Activated naive CD8-positive, alpha-beta T cell treated with anti-CD3 and anti-CD28 coated beads, Interleukin-2, amount 10 ng/mL, durations not matched to agents 7 days and 5 days (primary cell): ENCODE data around the gene CAPN2. TPM values are rescaled to one million over a fixed set of nuclear protein-coding genes. Genes with fewer than 3 reads are reported as not detected.
A peak's percentile ranks its signal among the peaks of the same experiment; 100 is the strongest.

Experiments
- ATAC-seq: fragments of 150-1000 bp; cut with Tn5 transposase; one replicate; pipeline ENCODE4 v1.10.0; 2021; ENCODE audit warnings: low read depth, moderate library complexity
- POLR2A ChIA-PET: fragments of 350-600 bp; sonication (Branson Sonifier 250); formaldehyde crosslinking; loops from one replicate; lab custom pipeline; 2021; ENCODE audit warnings: antibody characterized with exemption; lab: Charles Lee
- DNase-seq: peaks from one replicate; pipeline ENCODE4 v3.0.0; 2021
- H3K27ac Mint-ChIP-seq: one replicate; pipeline ENCODE4 v1.8.0; 2022; ENCODE audit warnings: mild to moderate bottlenecking, mixed read lengths
- H3K27me3 Mint-ChIP-seq: one replicate; pipeline ENCODE4 v1.8.0; 2022; ENCODE audit warnings: mild to moderate bottlenecking, moderate library complexity, mixed read lengths
- H3K36me3 Mint-ChIP-seq: one replicate; pipeline ENCODE4 v1.8.0; 2021; ENCODE audit warnings: mild to moderate bottlenecking, mixed read lengths
- H3K4me1 Mint-ChIP-seq: one replicate; pipeline ENCODE4 v1.8.0; 2021; ENCODE audit warnings: mixed read lengths
- H3K4me3 Mint-ChIP-seq: one replicate; pipeline ENCODE4 v1.8.0; 2022; ENCODE audit warnings: mild to moderate bottlenecking, moderate library complexity, mixed read lengths
- H3K9me3 Mint-ChIP-seq: one replicate; pipeline ENCODE4 v1.8.0; 2021; ENCODE audit warnings: mixed read lengths
- total RNA-seq, 2 experiments: library from RNA; stranded (reverse); gene quantifications; one replicate each; pipeline ENCODE4 v1.2.3, GENCODE V29; 2021

The CAPN2 gene
- total RNA-seq, 2 experiments from 2014 or later = 169 to 177 TPM

- no peaks in the 10 kb centered on the region for H3K27me3 Mint-ChIP-seq
These were observed 3.3 kb downstream of the CAPN2 start for GRCh38 chr1:223715604-223716172.

DNA sequence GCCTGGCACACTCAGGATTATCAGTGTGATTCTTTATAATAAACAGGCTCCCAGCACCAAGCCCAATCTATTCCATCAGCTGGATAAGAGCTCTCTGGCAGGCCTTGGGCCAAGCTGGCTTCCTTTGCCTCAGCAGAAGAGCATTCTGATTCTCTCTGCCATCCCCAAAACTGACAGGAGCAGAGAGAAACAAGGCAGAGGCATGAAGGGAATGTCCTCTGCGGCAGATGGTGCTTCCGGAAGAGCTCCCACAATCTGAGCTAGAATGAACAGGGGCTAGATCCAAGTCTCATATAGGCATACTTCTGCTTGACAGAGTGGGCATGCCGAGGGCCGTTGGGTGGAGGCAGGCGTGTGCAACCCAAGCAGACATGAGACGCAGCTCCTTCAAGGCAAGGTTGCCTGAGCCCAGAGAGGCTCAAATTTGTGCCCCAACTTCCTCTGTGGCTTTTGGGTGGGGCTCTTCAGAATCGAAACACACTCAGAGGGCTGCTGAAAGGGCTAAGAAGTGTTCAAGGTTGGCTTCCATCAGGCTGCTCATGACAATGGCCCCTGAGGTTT lies 4.0 kb downstream of the CAPN2 start:
- no peaks in the 10 kb centered on the region for H3K27me3 Mint-ChIP-seq
- ATAC-seq (peak; percentile 75), DNase-seq (peak; percentile 61)
- H3K27ac Mint-ChIP-seq = peak overlapping the region; percentile 98
- H3K4me3 Mint-ChIP-seq = peak overlapping the region; percentile 85
- POLR2A ChIA-PET = interaction anchor here (0.8 to 2.7 kb wide), 6 partner anchors 9 to 129 kb away, joined by 3 to 29 read pairs (median 9); partner anchors contain the start of gene TP53BP2
- peaks cover 33% of the 10 kb centered on the region for H3K36me3 Mint-ChIP-seq
- no peaks in the 10 kb centered on the region for H3K9me3 Mint-ChIP-seq
- H3K4me1 Mint-ChIP-seq = peaks cover 64% of the 10 kb centered on the region

More at GRCh38 chr1:223715604-223716172, 3.3 kb downstream of the CAPN2 start:
- peak overlapping the region; percentile 98 for H3K27ac Mint-ChIP-seq
- no peak for ATAC-seq
- peak overlapping the region; percentile 85 for H3K4me3 Mint-ChIP-seq
- peaks cover 66% of the 10 kb centered on the region for H3K4me1 Mint-ChIP-seq
- DNase-seq = no peak
- peaks cover 28% of the 10 kb centered on the region for H3K36me3 Mint-ChIP-seq
- POLR2A ChIA-PET = interaction anchor here (0.8 to 2.7 kb wide), 4 partner anchors 10 to 130 kb away, joined by 3 to 29 read pairs (median 9); partner anchors contain the start of gene TP53BP2
- H3K9me3 Mint-ChIP-seq = no peaks in the 10 kb centered on the region

- no peaks in the 10 kb centered on the region for H3K9me3 Mint-ChIP-seq
- peak overlapping the region; percentile 85 for H3K4me3 Mint-ChIP-seq
- POLR2A ChIA-PET = interaction anchor here (1.0 to 2.7 kb wide), 5 partner anchors 8 to 128 kb away, joined by 4 to 29 read pairs (median 13); partner anchors contain the start of gene TP53BP2
- H3K27ac Mint-ChIP-seq = peak overlapping the region; percentile 98
- no peak for ATAC-seq
- H3K36me3 Mint-ChIP-seq = peaks cover 38% of the 10 kb centered on the region
- H3K27me3 Mint-ChIP-seq = no peaks in the 10 kb centered on the region
- DNase-seq = no peak
- H3K4me1 Mint-ChIP-seq = peaks cover 63% of the 10 kb centered on the region
These were observed 4.8 kb downstream of the CAPN2 start for GRCh38 chr1:223717123-223717522.

DNA sequence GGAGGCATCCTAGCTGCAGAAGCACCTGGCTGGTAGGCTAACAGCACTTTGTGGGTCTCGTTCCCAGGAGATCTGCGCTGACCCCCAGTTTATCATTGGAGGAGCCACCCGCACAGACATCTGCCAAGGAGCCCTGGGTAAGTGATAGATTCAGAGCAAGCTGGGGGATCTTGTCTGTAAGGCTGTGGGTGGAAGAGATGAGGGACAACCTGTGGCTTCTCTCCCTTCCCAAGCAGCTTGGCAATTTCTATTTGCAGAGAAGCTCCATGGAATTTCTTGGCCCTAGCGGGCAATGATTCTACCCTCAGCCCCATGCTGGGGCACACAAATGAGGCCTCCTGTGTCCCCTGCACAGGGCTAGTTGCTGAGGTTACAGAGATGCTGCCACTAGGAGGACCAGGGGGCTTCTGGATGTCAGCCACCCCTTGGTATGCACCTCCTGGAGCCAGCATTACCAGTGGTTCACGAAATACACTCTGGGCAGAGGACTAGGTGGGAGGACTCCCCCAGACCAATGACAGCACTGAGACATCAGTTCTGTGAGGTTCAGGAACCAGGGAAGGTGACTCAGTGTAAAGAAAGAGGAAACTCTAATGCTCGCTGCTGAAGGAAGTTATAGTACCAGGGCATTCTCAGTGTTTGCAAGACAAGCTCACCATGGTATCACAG lies 5.5 kb downstream of the CAPN2 start:
- no peaks in the 10 kb centered on the region for H3K9me3 Mint-ChIP-seq
- peak overlapping the region; percentile 85 for H3K4me3 Mint-ChIP-seq
- H3K27ac Mint-ChIP-seq = peak overlapping the region; percentile 98
- H3K4me1 Mint-ChIP-seq = peaks cover 65% of the 10 kb centered on the region
- POLR2A ChIA-PET = interaction anchor here (0.7 to 2.7 kb wide), 4 partner anchors 9 to 31 kb away, joined by 3 to 29 read pairs (median 3); no protein-coding TSS in a partner anchor
- peaks cover 38% of the 10 kb centered on the region for H3K36me3 Mint-ChIP-seq
- DNase-seq = no peak
- ATAC-seq = peak; percentile 16
- H3K27me3 Mint-ChIP-seq = no peaks in the 10 kb centered on the region

DNA sequence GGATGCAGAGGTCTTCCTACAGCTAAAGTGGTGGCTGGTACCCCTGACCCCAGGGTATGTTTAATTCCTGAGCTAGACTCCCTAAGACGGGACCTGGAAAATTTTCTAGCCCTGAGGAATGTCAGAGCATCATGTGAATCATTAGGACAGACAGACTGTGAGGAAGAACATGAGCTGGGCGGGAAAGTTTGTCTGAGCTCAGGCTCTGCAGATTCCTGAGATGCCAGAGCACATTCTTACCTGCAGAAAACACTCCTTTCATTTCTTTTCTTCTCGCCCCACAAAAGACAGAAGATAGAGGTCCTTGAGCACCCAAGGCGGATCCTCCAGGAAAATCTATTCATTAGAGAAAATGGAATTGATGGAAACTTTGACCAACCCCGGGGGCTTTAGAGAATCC lies 6.5 kb downstream of the CAPN2 start:
- peaks cover 41% of the 10 kb centered on the region for H3K36me3 Mint-ChIP-seq
- ATAC-seq (no peak), DNase-seq (no peak)
- no peaks in the 10 kb centered on the region for H3K27me3 Mint-ChIP-seq
- H3K27ac Mint-ChIP-seq = peak overlapping the region; percentile 98
- POLR2A ChIA-PET = interaction anchor here (0.8 to 1.3 kb wide), 2 partner anchors 8 to 30 kb away, joined by 3 read pairs; no protein-coding TSS in a partner anchor
- H3K4me3 Mint-ChIP-seq = no peak overlapping the region
- H3K9me3 Mint-ChIP-seq = no peaks in the 10 kb centered on the region
- H3K4me1 Mint-ChIP-seq = peaks cover 66% of the 10 kb centered on the region

GRCh38 chr1:223720971-223721591 lies 8.7 kb downstream of the CAPN2 start:
- Mint-ChIP-seq H3K27me3 (no peaks in the 10 kb centered on the region), H3K4me3 (no peak overlapping the region), H3K27ac (peak overlapping the region; percentile 44), H3K9me3 (no peaks in the 10 kb centered on the region), H3K36me3 (peaks cover 39% of the 10 kb centered on the region), H3K4me1 (peaks cover 55% of the 10 kb centered on the region)
- POLR2A ChIA-PET = interaction anchor here (0.8 to 1.2 kb wide), 2 partner anchors 18 to 125 kb away, joined by 3 to 5 read pairs; partner anchors contain the start of gene TP53BP2
- no peak for ATAC-seq
- no peak for DNase-seq

DNA sequence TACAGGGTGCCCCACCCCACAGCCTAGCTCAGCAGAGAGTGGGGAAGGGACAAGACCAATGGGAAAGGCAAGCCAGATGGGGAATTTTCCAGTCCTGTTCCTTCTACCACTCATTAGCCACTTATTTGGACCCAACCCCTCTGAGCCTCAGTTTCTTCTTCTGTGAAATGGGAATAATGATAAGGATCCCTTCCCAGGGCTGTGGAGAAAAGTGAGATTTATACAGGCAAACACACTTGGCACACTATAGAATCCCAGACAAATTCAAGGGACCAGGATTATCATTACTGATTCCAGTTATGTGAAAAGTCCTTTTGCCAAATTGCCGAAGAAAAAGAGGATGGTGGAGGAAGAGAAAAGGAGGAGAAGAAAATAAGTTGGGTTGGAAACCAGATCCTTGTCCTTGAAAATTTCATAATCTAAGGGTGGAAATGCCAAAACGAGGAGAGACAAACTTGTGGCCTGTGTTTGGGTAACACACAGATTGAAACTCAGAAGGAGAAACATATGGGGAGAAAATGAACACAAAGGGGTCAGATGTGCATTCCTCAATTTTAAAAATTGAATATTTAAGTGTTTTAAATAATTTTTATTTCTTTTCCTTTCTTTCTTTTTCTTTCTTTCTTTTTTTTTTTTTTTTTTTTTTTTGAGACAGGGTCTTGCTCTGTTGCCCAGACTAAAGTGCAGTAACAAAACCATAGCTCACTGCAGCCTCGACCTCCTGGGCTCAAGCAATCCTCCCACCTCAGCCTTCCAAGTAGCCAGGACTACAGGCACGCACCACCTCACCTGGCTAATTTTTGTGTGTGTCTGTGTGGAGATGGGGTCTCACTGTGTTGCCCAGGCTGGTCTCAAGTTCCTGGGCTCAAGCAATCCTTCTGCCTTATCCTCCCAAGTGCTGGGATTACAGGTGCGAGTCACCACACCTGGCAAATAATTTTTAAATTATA lies 9.6 kb downstream of the CAPN2 start:
- Mint-ChIP-seq H3K4me1 (peaks cover 54% of the 10 kb centered on the region), H3K27ac (peak overlapping the region; percentile 26), H3K27me3 (no peaks in the 10 kb centered on the region), H3K9me3 (no peaks in the 10 kb centered on the region), H3K4me3 (no peak overlapping the region), H3K36me3 (peaks cover 38% of the 10 kb centered on the region)
- DNase-seq (no peak), ATAC-seq (no peak)
- POLR2A ChIA-PET = interaction anchor here (0.7 to 1.2 kb wide), 3 partner anchors 17 to 124 kb away, joined by 3 to 5 read pairs (median 3); partner anchors contain the start of gene TP53BP2

- H3K4me1 Mint-ChIP-seq = peaks cover 46% of the 10 kb centered on the region
- no peak for ATAC-seq
- POLR2A ChIA-PET = interaction anchor here (1.5 kb wide), 1 partner anchor 11 kb away, joined by 4 read pairs; the partner anchor contains the start of gene CAPN2
- no peak overlapping the region for H3K4me3 Mint-ChIP-seq
- H3K27me3 Mint-ChIP-seq = no peaks in the 10 kb centered on the region
- no peaks in the 10 kb centered on the region for H3K9me3 Mint-ChIP-seq
- H3K27ac Mint-ChIP-seq = peak overlapping the region; percentile 44
- peaks cover 36% of the 10 kb centered on the region for H3K36me3 Mint-ChIP-seq
- DNase-seq = no peak
These were observed 11.1 kb downstream of the CAPN2 start for GRCh38 chr1:223723351-223723904.

DNA sequence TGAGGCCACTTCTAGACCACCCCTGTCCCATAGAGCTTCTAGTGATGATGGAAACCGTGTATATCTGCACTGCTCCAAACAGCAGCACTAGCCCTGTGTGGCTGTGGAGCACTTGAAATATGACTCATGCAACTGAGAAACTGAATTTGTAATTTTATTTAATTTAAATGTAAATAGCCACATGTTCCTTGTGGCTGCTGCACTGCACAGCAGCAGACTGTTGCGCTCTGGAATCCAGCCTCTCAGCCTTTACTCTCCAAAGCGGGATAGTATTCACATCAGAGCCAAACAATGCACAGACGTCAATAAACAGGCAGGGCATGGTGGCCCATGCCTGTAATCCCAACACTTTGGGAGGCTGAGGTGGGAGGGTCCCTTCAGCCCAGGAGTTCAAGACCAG lies 12.0 kb downstream of the CAPN2 start:
- no peaks in the 10 kb centered on the region for H3K9me3 Mint-ChIP-seq
- H3K27ac Mint-ChIP-seq = peak overlapping the region; percentile 31
- ATAC-seq (no peak), DNase-seq (no peak)
- no peaks in the 10 kb centered on the region for H3K27me3 Mint-ChIP-seq
- peaks cover 43% of the 10 kb centered on the region for H3K4me1 Mint-ChIP-seq
- H3K36me3 Mint-ChIP-seq = peaks cover 40% of the 10 kb centered on the region
- no peak overlapping the region for H3K4me3 Mint-ChIP-seq
- POLR2A ChIA-PET = no interaction called here

DNA sequence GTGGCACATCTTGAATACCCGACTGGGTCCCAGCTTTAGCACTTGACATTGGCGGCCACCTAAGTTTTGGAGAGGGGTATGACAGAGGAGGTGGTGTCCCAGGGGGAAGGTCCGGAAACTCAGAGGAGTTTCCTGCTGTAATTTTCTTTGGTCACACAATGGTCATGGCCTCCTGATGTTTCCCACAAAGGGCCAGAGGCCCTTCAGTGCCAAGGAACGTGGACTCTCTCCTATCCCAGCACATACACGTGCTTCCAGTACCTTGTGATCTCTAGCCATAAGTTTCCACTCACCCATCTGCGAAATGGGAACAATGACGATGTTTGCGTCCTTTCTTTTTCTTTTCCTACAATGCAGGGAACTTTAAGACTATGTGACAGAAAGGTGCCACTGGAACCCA lies 13.2 kb downstream of the CAPN2 start:
- H3K4me1 Mint-ChIP-seq = peaks cover 40% of the 10 kb centered on the region
- POLR2A ChIA-PET = interaction anchor here (0.6 to 1.3 kb wide), 2 partner anchors 9 to 24 kb away, joined by 4 to 5 read pairs; no protein-coding TSS in a partner anchor

DNA sequence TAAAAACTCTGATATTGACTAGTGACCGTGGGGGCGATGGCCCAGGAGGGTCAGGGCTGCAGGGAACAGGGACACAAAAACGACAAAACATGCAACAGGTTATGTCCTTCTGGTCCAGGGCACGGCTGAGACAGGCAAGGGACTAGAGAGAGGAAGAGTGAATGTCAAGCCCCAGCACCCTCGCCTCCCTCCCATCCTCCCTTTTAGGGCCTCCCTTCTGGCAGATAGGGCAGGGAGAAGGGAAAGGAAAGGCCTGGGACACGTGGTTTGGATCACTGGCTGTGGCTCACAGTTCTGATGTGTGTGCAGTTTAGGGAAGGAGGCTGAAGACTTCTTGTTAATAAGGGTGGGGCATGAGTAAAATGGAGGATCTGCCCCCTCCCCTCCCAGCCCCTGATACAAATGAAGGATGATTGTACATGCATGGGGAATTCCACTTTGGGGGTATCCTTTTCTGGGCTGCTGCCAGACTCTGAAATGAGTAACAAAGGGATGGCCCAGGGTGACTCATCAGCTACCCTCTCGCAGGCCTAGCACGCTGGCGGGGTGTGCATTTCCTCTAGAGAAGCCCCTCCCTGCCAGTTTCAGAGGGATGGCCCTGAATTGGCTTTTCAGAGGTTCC lies 14.2 kb downstream of the CAPN2 start:
- H3K4me3 Mint-ChIP-seq = peak overlapping the region; percentile 81
- POLR2A ChIA-PET = interaction anchor here (0.6 to 3.3 kb wide), 5 partner anchors 8 to 35 kb away, joined by 3 to 29 read pairs (median 4); no protein-coding TSS in a partner anchor
- H3K27ac Mint-ChIP-seq = peak overlapping the region; percentile 93
- DNase-seq (peak; percentile 70), ATAC-seq (peak; percentile 100)
- H3K9me3 Mint-ChIP-seq = no peaks in the 10 kb centered on the region
- peaks cover 37% of the 10 kb centered on the region for H3K36me3 Mint-ChIP-seq
- peaks cover 44% of the 10 kb centered on the region for H3K4me1 Mint-ChIP-seq
- H3K27me3 Mint-ChIP-seq = no peaks in the 10 kb centered on the region

More for the DNA sequence above, 13.2 kb downstream of the CAPN2 start:
- no peak overlapping the region for H3K4me3 Mint-ChIP-seq
- no peaks in the 10 kb centered on the region for H3K27me3 Mint-ChIP-seq
- H3K9me3 Mint-ChIP-seq = no peaks in the 10 kb centered on the region
- peaks cover 38% of the 10 kb centered on the region for H3K36me3 Mint-ChIP-seq
- no peak for ATAC-seq
- peak overlapping the region; percentile 93 for H3K27ac Mint-ChIP-seq
- DNase-seq = no peak
